ENCODE measurements around the gene ACBD3.

ACBD3 gene

GRCh38 chr1:226112626-226113025 lies 73.9 kb downstream of the ACBD3 start:
- Histone ChIP-seq H3K23ac (ENCODE audit: low read length) (no peak overlapping the region), H3K9me3 (ENCODE audit: insufficient read depth, low read depth, low read length) (peaks cover 4% of the 10 kb centered on the region), H2BK120ac (ENCODE audit: insufficient read depth, low read length, poor library complexity) (no peak overlapping the region), H3K14ac (ENCODE audit: low read length) (no peak overlapping the region), H3K79me2 (ENCODE audit: control insufficient read depth, insufficient read depth, low read length, poor library complexity) (peaks cover 10% of the 10 kb centered on the region), H2BK5ac (ENCODE audit: low read depth, low read length, poor library complexity) (no peak overlapping the region), H3K9ac (ENCODE audit: low read length) (no peak overlapping the region), H3K27me3 (ENCODE audit: insufficient read depth, low read length) (no peaks in the 10 kb centered on the region), H3K27ac (ENCODE audit: low read depth, low read length) (no peak overlapping the region), H4K91ac (ENCODE audit: low read depth, low read length) (no peak overlapping the region), H3K4me3 (ENCODE audit: low read depth, low read length) (no peak overlapping the region), H3K4me2 (ENCODE audit: low read length) (no peak overlapping the region), H2AK5ac (ENCODE audit: low read length) (no peak overlapping the region), H3K4ac (ENCODE audit: low read depth, low read length) (no peak overlapping the region), H3K18ac (ENCODE audit: low read length) (no peak overlapping the region), H3K79me1 (ENCODE audit: low read length) (peaks cover 16% of the 10 kb centered on the region), H2BK12ac (ENCODE audit: low read length) (no peak overlapping the region), H4K8ac (ENCODE audit: low read depth, low read length) (no peak overlapping the region), H2AFZ (ENCODE audit: insufficient read depth, low read length, poor library complexity) (no peak overlapping the region), H3K36me3 (ENCODE audit: control insufficient read depth in 1 of 2, insufficient read depth in 2 of 2, low read length in 2 of 2) (no peaks in the 10 kb centered on the region), H3K4me1 (ENCODE audit: control insufficient read depth in 1 of 2, insufficient read depth in 2 of 2, low read length in 2 of 2) (peaks cover 7 to 14% of the 10 kb centered on the region in 2 experiments), H4K12ac (ENCODE audit: low read depth, low read length) (no peak overlapping the region)
- no peak for DNase-seq
- no CpG with 5 or more reads among the region's 3 CpGs for WGBS (ENCODE audit: extremely low coverage, insufficient coverage, insufficient read length)

GRCh38 chr1:226111883-226112261 lies 74.7 kb downstream of the ACBD3 start:
- Histone ChIP-seq H3K18ac (ENCODE audit: low read length) (no peak overlapping the region), H3K9ac (ENCODE audit: low read length) (no peak overlapping the region)
- WGBS (ENCODE audit: extremely low coverage, insufficient coverage, insufficient read length) = no CpG with 5 or more reads among the region's 7 CpGs

GRCh38 chr1:226111098-226111882 lies 75.3 kb downstream of the ACBD3 start:
- H4K12ac ChIP-seq (ENCODE audit: low read depth, low read length) = no peak overlapping the region
- no peak overlapping the region for H3K18ac ChIP-seq (ENCODE audit: low read length)
- H3K36me3 ChIP-seq (ENCODE audit: control insufficient read depth in 1 of 2, insufficient read depth in 2 of 2, low read length in 2 of 2) = no peaks in the 10 kb centered on the region
- H3K4me3 ChIP-seq (ENCODE audit: low read depth, low read length) = peak overlapping the region; percentile 80
- H3K27me3 ChIP-seq (ENCODE audit: insufficient read depth, low read length) = no peaks in the 10 kb centered on the region
- no peak overlapping the region for H4K8ac ChIP-seq (ENCODE audit: low read depth, low read length)
- H2AK5ac ChIP-seq (ENCODE audit: low read length) = no peak overlapping the region
- H3K9me3 ChIP-seq (ENCODE audit: insufficient read depth, low read depth, low read length) = peaks cover 4% of the 10 kb centered on the region
- H3K79me1 ChIP-seq (ENCODE audit: low read length) = peaks cover 16% of the 10 kb centered on the region
- no peak overlapping the region for H3K27ac ChIP-seq (ENCODE audit: low read depth, low read length)
- H4K91ac ChIP-seq (ENCODE audit: low read depth, low read length) = no peak overlapping the region
- no peak overlapping the region for H3K23ac ChIP-seq (ENCODE audit: low read length)
- H3K4ac ChIP-seq (ENCODE audit: low read depth, low read length) = no peak overlapping the region
- peaks cover 12 to 20% of the 10 kb centered on the region in 2 experiments for H3K4me1 ChIP-seq (ENCODE audit: control insufficient read depth in 1 of 2, insufficient read depth in 2 of 2, low read length in 2 of 2)
- H3K79me2 ChIP-seq (ENCODE audit: control insufficient read depth, insufficient read depth, low read length, poor library complexity) = peaks cover 10% of the 10 kb centered on the region
- WGBS (ENCODE audit: extremely low coverage, insufficient coverage, insufficient read length) = no CpG with 5 or more reads among the region's 11 CpGs
- H2BK12ac ChIP-seq (ENCODE audit: low read length) = no peak overlapping the region
- peak overlapping the region; percentile 71 for H3K9ac ChIP-seq (ENCODE audit: low read length)
- no peak for DNase-seq
- H2BK5ac ChIP-seq (ENCODE audit: low read depth, low read length, poor library complexity) = no peak overlapping the region
- H3K4me2 ChIP-seq (ENCODE audit: low read length) = peak overlapping the region; percentile 97
- no peak overlapping the region for H3K14ac ChIP-seq (ENCODE audit: low read length)
- peak overlapping the region; percentile 76 for H2AFZ ChIP-seq (ENCODE audit: insufficient read depth, low read length, poor library complexity)
- no peak overlapping the region for H2BK120ac ChIP-seq (ENCODE audit: insufficient read depth, low read length, poor library complexity)

More at GRCh38 chr1:226111883-226112261, 74.7 kb downstream of the ACBD3 start:
- Histone ChIP-seq H3K79me1 (ENCODE audit: low read length) (peaks cover 16% of the 10 kb centered on the region), H3K27me3 (ENCODE audit: insufficient read depth, low read length) (no peaks in the 10 kb centered on the region), H4K12ac (ENCODE audit: low read depth, low read length) (no peak overlapping the region), H3K36me3 (ENCODE audit: control insufficient read depth in 1 of 2, insufficient read depth in 2 of 2, low read length in 2 of 2) (no peaks in the 10 kb centered on the region), H3K14ac (ENCODE audit: low read length) (no peak overlapping the region), H3K4me1 (ENCODE audit: control insufficient read depth in 1 of 2, insufficient read depth in 2 of 2, low read length in 2 of 2) (peaks cover 12 to 18% of the 10 kb centered on the region in 2 experiments), H3K4me3 (ENCODE audit: low read depth, low read length) (no peak overlapping the region), H4K8ac (ENCODE audit: low read depth, low read length) (no peak overlapping the region), H3K4ac (ENCODE audit: low read depth, low read length) (no peak overlapping the region), H3K9me3 (ENCODE audit: insufficient read depth, low read depth, low read length) (peaks cover 4% of the 10 kb centered on the region), H3K4me2 (ENCODE audit: low read length) (no peak overlapping the region), H2BK120ac (ENCODE audit: insufficient read depth, low read length, poor library complexity) (no peak overlapping the region), H4K91ac (ENCODE audit: low read depth, low read length) (no peak overlapping the region), H2AFZ (ENCODE audit: insufficient read depth, low read length, poor library complexity) (no peak overlapping the region), H2BK5ac (ENCODE audit: low read depth, low read length, poor library complexity) (no peak overlapping the region), H3K79me2 (ENCODE audit: control insufficient read depth, insufficient read depth, low read length, poor library complexity) (peaks cover 10% of the 10 kb centered on the region), H2AK5ac (ENCODE audit: low read length) (no peak overlapping the region), H3K23ac (ENCODE audit: low read length) (no peak overlapping the region), H3K27ac (ENCODE audit: low read depth, low read length) (no peak overlapping the region), H2BK12ac (ENCODE audit: low read length) (no peak overlapping the region)
- no peak for DNase-seq

GRCh38 chr1:226110249-226111097 lies 76.1 kb downstream of the ACBD3 start:
- Histone ChIP-seq H3K9ac (ENCODE audit: low read length) (peak overlapping the region; percentile 71), H4K12ac (ENCODE audit: low read depth, low read length) (peak overlapping the region; percentile 80), H2BK120ac (ENCODE audit: insufficient read depth, low read length, poor library complexity) (peak overlapping the region; percentile 72), H3K79me1 (ENCODE audit: low read length) (peaks cover 16% of the 10 kb centered on the region), H2AK5ac (ENCODE audit: low read length) (no peak overlapping the region), H3K4me3 (ENCODE audit: low read depth, low read length) (peak overlapping the region; percentile 80), H3K18ac (ENCODE audit: low read length) (peak overlapping the region; percentile 60), H2BK12ac (ENCODE audit: low read length) (peak overlapping the region; percentile 17), H3K79me2 (ENCODE audit: control insufficient read depth, insufficient read depth, low read length, poor library complexity) (peaks cover 10% of the 10 kb centered on the region), H3K23ac (ENCODE audit: low read length) (no peak overlapping the region), H3K4ac (ENCODE audit: low read depth, low read length) (peak overlapping the region; percentile 78), H3K9me3 (ENCODE audit: insufficient read depth, low read depth, low read length) (peaks cover 4% of the 10 kb centered on the region), H4K91ac (ENCODE audit: low read depth, low read length) (peak overlapping the region; percentile 83), H4K8ac (ENCODE audit: low read depth, low read length) (peak overlapping the region; percentile 98), H3K14ac (ENCODE audit: low read length) (peak overlapping the region; percentile 84), H2BK5ac (ENCODE audit: low read depth, low read length, poor library complexity) (peak overlapping the region; percentile 75), H2AFZ (ENCODE audit: insufficient read depth, low read length, poor library complexity) (peak overlapping the region; percentile 76), H3K27ac (ENCODE audit: low read depth, low read length) (peak overlapping the region; percentile 86), H3K27me3 (ENCODE audit: insufficient read depth, low read length) (no peaks in the 10 kb centered on the region), H3K36me3 (ENCODE audit: control insufficient read depth in 1 of 2, insufficient read depth in 2 of 2, low read length in 2 of 2) (no peaks in the 10 kb centered on the region), H3K4me1 (ENCODE audit: control insufficient read depth in 1 of 2, insufficient read depth in 2 of 2, low read length in 2 of 2) (peaks cover 12 to 20% of the 10 kb centered on the region in 2 experiments), H3K4me2 (ENCODE audit: low read length) (peak overlapping the region; percentile 97)
- WGBS (ENCODE audit: extremely low coverage, insufficient coverage, insufficient read length) = no CpG with 5 or more reads among the region's 73 CpGs
- DNase-seq = peak; percentile 63 to 70

Measured in trophoblast cell (in vitro differentiated cells and primary cell).